WTC11 (cell line): ENCODE data around the gene ZNF423. TPM values are rescaled to one million over a fixed set of nuclear protein-coding genes. Genes with fewer than 3 reads are reported as not detected.

ENCODE experiments used
- ATAC-seq: fragments of 200-7000 bp; cut with Tn5 transposase; 2 replicates; pipeline ENCODE4 v1.10.0; 2021; ENCODE audit warnings: mild to moderate bottlenecking, moderate library complexity
- CTCF ChIA-PET: fragments of 300-600 bp; sonication (Branson Sonifier 250); formaldehyde crosslinking; loops from one replicate; lab custom pipeline; 2021; ENCODE audit warnings: antibody characterized with exemption; lab: Charles Lee
- POLR2A ChIA-PET: fragments of 350-600 bp; sonication (Branson Sonifier 250); formaldehyde crosslinking; loops from one replicate; lab custom pipeline; 2021; ENCODE audit warnings: antibody characterized with exemption; lab: Charles Lee
- DNase-seq: peaks from one replicate; pipeline ENCODE4 v3.0.0; 2021; ENCODE audit warnings: low spot score
- H3K27ac Mint-ChIP-seq: 2 replicates; pipeline ENCODE4 v1.8.0; 2021; ENCODE audit warnings: mixed read lengths
- H3K27me3 Mint-ChIP-seq: 2 replicates; pipeline ENCODE4 v1.8.0; 2021; ENCODE audit warnings: low read depth, mild to moderate bottlenecking, moderate library complexity, mixed read lengths
- H3K36me3 Mint-ChIP-seq: 2 replicates; pipeline ENCODE4 v1.8.0; 2021; ENCODE audit warnings: mixed read lengths
- H3K4me1 Mint-ChIP-seq: 2 replicates; pipeline ENCODE4 v1.8.0; 2022; ENCODE audit warnings: mixed read lengths
- H3K4me3 Mint-ChIP-seq: 2 replicates; pipeline ENCODE4 v1.8.0; 2021; ENCODE audit warnings: mild to moderate bottlenecking, moderate library complexity, mixed read lengths
- H3K9me3 Mint-ChIP-seq: 2 replicates; pipeline ENCODE4 v1.8.0; 2021; ENCODE audit warnings: mixed read lengths
- CBFB ChIP-seq: sonication (generic); formaldehyde crosslinking; IDR thresholded peaks from 2 replicates; pipeline ENCODE4 v1.8.1; 2022; ENCODE audit warnings: mild to moderate bottlenecking, low read depth, missing genetic modification reagents
- CTCF ChIP-seq: fragments of 200-600 bp; IDR thresholded peaks from 2 replicates; pipeline ENCODE4 v1.8.0; 2022; ENCODE audit warnings: antibody characterized with exemption
- E2F4 ChIP-seq: sonication (generic); formaldehyde crosslinking; IDR thresholded peaks from 2 replicates; pipeline ENCODE4 v1.8.1; 2022; ENCODE audit warnings: low read depth, mild to moderate bottlenecking, moderate library complexity, missing genetic modification reagents, borderline replicate concordance
- NFE2L1 ChIP-seq: sonication (generic); formaldehyde crosslinking; IDR thresholded peaks from 2 replicates; pipeline ENCODE4 v1.8.1; 2023; ENCODE audit warnings: missing genetic modification reagents
- PREB ChIP-seq: sonication (generic); formaldehyde crosslinking; IDR thresholded peaks from 2 replicates; pipeline ENCODE4 v1.8.1; 2022; ENCODE audit warnings: mild to moderate bottlenecking, missing genetic modification reagents, moderate library complexity, borderline replicate concordance
- PRRX2 ChIP-seq: fragments of 250-450 bp; sonication (Bioruptor Pico); IDR thresholded peaks from 2 replicates; pipeline ENCODE4 v1.8.0; 2021; ENCODE audit warnings: mild to moderate bottlenecking
- STAT6 ChIP-seq: sonication (generic); formaldehyde crosslinking; conservative IDR thresholded peaks from 2 replicates; pipeline ENCODE4 v1.8.1; 2023; ENCODE audit warnings: mild to moderate bottlenecking, low read depth, missing genetic modification reagents, moderate library complexity
- TEAD1 ChIP-seq: sonication (generic); formaldehyde crosslinking; IDR thresholded peaks from 2 replicates; pipeline ENCODE4 v1.8.0; 2022; ENCODE audit warnings: mild to moderate bottlenecking, missing genetic modification reagents
- TEAD4 ChIP-seq: sonication (generic); formaldehyde crosslinking; IDR thresholded peaks from 2 replicates; pipeline ENCODE4 v1.8.0; 2022; ENCODE audit warnings: mild to moderate bottlenecking, missing genetic modification reagents
- TP53 ChIP-seq: sonication (generic); formaldehyde crosslinking; IDR thresholded peaks from 2 replicates; pipeline ENCODE4 v1.8.1; 2023; ENCODE audit warnings: mild to moderate bottlenecking, missing genetic modification reagents
- ZNF425 ChIP-seq: fragments of 250-450 bp; sonication (Bioruptor Pico); conservative IDR thresholded peaks from 2 replicates; pipeline ENCODE4 v1.9.0; 2021; ENCODE audit warnings: mild to moderate bottlenecking
- ZSCAN18 ChIP-seq: fragments of 250-450 bp; sonication (Bioruptor Pico); IDR thresholded peaks from 2 replicates; pipeline ENCODE4 v2.1.2; 2022; ENCODE audit warnings: mild to moderate bottlenecking, moderate library complexity
- total RNA-seq: library from RNA; stranded (reverse); gene quantifications from 3 replicates; pipeline ENCODE4 v1.2.3, GENCODE V29; 2021

Gene ZNF423
- total RNA-seq, 1 experiment from 2014 or later, result 38.8 TPM

- TF ChIP-seq NFE2L1 (CRISPR knock-in tag) (no peak), TP53 (CRISPR knock-in tag) (no peak)
Measured at GRCh38 chr16:49738001-49738400, 117.9 kb downstream of the ZNF423 start (continued).

GRCh38 chr16:49737541-49737940, 118.4 kb downstream of the ZNF423 start:
- Mint-ChIP-seq H3K36me3 (no peaks in the 10 kb centered on the region; the same call in 1 of the 2 replicates), H3K4me1 (peaks cover 36% of the 10 kb centered on the region), H3K27me3 (no peaks in the 10 kb centered on the region), H3K4me3 (no peak overlapping the region), H3K9me3 (no peaks in the 10 kb centered on the region), H3K27ac (no peak overlapping the region)
- DNase-seq (no peak), ATAC-seq (no peak)
- ChIA-PET POLR2A (no interaction called here), CTCF (interaction anchor here (1.4 kb wide), 1 partner anchor 93 kb away, joined by 3 read pairs; no protein-coding TSS in a partner anchor)
- TF ChIP-seq ZNF425 (no peak), STAT6 (no peak), TEAD4 (no peak)

GRCh38 chr16:49734331-49734730, 121.6 kb downstream of the ZNF423 start:
- POLR2A ChIA-PET, result no interaction called here
- no peak for DNase-seq
- no peak overlapping the region for H3K27ac Mint-ChIP-seq

More at GRCh38 chr16:49734331-49734730, 121.6 kb downstream of the ZNF423 start:
- Mint-ChIP-seq H3K27me3 (no peaks in the 10 kb centered on the region), H3K4me3 (no peak overlapping the region), H3K9me3 (peaks cover 12% of the 10 kb centered on the region), H3K36me3 (peaks cover 17% of the 10 kb centered on the region), H3K4me1 (peaks cover 32% of the 10 kb centered on the region)
- CTCF ChIA-PET, result interaction anchor here (0.5 to 0.9 kb wide), 2 partner anchors 46 to 90 kb away, joined by 3 to 4 read pairs; no protein-coding TSS in a partner anchor
- ATAC-seq, result peak; percentile 23
- no peak for TF ChIP-seq ZSCAN18 (CRISPR knock-in tag)
- TF ChIP-seq PRRX2 (CRISPR knock-in tag), result no peak
- TF ChIP-seq PREB (CRISPR knock-in tag), result no peak
- no peak for TF ChIP-seq E2F4 (CRISPR knock-in tag)
- no peak for TF ChIP-seq TP53 (CRISPR knock-in tag)
- TF ChIP-seq TEAD1 (CRISPR knock-in tag), result no peak
- no peak for TF ChIP-seq CTCF
- no peak for TF ChIP-seq CBFB (CRISPR knock-in tag)
